NCI-H2081 treated with DMSO at 0.1 percent for 48 hours (cell line): ENCODE results near the gene NES.
A peak's percentile ranks its signal among the peaks of the same experiment; 100 is the strongest.

Source experiments
- DNase-seq: peaks from one replicate; lab custom pipeline; 2025; lab: John Stamatoyannopoulos, UW

Gene NES

GRCh38 chr1:156680056-156680455, 2.8 kb upstream of the NES start:
- DNase-seq: no peak

GRCh38 chr1:156677616-156678596, 699 bp upstream of the NES start:
- DNase-seq: peak; percentile 30

DNA sequence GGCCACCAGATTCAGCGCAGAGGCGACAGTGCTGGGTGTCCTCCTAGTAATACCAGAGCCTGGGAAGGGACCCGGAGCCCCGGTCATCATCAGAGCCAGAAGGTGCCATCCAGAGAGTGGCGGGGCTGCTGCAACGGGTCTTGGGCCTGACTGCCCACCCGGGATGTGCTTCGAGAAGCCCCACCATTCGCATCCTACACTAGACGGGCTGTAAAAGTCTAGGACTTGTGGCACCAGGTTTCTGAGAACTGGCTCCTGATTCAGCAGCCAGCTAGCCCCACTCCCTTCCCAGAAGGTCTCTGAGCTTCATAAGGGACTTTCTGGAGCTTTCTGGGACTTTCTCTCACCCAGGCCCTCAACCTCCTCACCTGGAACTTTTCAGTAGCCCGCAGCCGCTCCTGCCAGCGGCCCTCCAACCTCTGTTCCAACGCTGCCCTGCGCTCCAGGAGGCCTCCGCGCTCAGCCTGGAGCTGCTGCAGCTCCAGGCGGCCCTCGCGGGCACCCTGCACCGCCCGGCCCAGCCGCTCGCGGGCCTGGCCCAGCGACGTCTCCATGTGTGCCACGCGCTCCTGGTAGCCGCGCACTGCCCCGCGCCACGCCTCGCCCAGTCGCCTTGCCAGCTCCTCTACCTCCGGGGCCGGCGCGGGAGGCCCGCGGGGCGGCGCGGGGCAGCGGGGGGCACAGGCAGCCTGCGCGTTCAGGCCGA, 940 bp downstream of the NES start:
- DNase-seq: no peak

DNA sequence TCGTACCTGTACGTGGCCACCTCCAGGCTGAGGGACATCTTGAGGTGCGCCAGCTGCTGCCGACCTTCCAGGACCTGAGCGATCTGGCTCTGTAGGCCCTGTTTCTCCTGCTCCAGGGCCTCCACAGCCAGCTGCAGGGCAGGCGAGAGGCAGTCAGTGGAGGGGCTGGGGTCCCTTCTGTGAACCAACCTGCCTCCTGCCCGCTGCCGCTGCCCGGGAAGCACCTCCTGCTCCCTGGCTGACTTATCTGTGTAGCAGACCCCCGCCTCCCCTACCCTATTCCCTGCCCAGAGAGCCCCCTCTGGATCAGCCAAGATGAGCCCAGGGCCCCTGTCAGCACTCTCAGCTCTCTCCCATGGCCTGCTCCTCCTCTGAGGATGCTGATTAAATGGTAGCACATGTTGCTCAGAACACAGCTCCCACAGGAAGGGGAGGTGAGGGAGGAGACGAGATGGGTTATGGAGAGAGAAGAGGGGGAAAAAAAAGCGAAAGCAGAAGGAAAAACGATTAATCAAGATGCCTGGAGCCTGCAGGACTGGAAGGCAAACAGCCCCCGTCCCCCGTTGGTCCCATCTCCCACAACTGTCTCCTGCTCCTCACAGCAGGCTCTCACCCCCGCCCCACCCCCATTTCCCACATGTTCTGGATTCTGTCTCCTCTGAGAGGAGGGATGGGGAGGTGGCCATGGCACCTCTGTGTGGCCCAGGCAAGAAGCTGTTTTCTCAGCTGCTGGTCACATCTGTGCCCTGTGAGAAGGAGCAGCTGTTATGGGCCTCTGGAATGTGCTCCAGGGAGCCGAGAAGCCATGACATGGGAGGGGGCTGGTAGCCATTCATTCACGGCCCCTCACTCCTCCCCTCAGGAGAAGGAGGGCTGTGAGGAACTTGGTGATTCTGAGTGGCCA, 1.7 kb downstream of the NES start:
- no peak for DNase-seq

- no peak for DNase-seq
Measured at GRCh38 chr1:156673387-156674121, 3.7 kb downstream of the NES start.

DNA sequence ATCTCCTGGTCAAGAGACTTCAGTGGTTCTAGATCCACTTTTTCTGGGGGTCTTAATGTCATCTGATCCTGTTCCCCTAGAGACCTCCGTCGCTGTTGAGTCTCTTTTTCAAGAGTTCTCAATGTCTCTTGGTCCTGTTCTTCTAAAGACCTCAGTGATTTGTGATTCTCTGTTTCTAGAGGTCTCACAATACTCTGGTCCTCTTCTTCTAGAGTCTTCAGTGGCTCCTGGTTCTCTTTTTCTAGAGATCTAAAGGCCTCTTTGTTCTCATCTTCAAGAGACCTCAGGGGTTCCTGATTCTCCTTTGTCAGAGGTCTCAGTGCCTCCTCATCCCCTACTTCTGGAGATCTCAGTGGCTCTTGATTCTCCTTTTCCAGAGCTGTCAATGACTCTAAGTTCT, 5.4 kb downstream of the NES start:
- DNase-seq: no peak

DNA sequence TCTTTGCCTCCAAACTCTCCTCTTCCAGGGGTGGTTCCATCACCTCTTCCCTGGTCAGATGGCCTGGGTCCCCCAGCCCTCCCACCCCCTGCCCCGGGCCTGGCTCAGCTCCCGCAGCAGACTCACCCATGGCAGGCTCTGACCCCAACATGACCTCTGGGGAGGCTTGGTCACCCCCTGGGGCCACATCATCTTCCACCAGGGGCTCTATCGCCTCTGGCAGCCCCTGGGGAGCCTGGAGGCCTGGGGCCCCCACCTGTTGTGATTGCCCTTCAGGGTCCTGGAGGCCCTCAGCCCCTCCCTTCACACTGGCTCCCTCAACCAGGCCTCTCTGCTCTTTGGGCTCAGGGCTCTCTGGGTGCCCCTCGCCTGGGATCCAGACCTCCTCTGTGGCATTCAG, 6.4 kb downstream of the NES start:
- DNase-seq: no peak

- DNase-seq: no peak
Measured at GRCh38 chr1:156670359-156670758, 6.8 kb downstream of the NES start.

- no peak for DNase-seq
Measured at GRCh38 chr1:156669794-156670193, 7.4 kb downstream of the NES start.

DNA sequence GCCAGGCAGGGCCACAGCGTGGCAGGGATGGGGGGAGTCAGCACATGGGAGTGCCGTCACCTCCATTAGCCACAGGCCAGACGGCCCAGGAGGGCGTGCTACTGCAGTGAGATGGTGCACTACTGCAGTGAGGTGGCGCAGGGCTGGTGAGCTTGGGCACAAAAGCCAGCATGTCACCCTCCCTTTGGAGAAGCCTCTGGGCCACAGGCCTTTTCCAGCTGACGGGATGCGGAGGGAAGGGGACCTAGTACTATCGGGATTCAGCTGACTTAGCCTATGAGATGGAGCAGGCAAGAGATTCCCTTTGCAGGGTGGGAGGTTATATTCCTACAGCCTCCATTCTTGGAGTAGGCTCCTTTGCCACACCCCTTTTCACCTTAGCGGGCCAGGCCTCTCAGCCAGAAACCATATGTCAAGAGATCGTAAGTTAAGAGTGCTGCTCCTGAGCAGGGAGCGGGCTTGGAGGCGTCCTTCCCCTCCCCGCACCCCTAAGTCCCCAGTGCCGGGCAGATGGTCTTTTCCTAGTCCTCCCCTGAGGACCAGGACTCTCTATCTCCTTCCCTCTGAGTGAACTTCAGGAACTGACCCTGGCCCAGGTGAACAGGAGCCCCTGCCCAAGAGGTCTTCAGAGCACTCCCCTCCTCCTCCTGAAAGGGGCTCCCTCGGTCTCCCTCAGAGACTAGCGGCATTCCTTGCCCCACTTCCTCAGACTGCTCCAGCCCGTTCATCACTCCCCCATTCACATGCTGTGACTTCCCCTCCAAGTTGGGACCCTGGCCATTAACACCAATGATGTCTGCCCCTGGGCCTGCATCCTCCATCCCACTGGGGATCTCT, 8.2 kb downstream of the NES start:
- no peak for DNase-seq

- no peak for DNase-seq
Measured at GRCh38 chr1:156667968-156668709, 9.1 kb downstream of the NES start.

- no peak for DNase-seq
Measured at GRCh38 chr1:156667610-156667967, 9.6 kb downstream of the NES start.

- DNase-seq: no peak
Measured at GRCh38 chr1:156666862-156667609, 10.2 kb downstream of the NES start.

DNA sequence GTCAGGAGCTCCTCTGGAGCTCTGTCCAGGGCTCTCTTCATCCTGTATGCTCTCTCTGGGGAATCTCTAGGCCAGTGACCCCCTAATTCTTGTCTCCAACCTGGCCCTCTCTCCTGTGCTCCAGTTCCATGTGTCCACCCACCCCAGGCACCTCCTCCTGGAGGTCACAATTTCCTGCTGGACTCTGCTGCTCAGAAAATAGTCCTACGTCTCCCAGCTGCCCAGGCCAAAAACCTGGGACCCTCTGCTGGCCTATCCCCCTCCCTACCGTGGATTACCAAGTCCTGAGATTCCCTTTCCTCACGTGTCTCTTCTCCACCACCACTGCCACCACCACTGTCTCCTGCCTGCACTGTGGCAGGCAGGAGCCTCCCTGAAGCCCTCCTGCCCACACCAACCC, 11.7 kb downstream of the NES start:
- no peak for DNase-seq

DNA sequence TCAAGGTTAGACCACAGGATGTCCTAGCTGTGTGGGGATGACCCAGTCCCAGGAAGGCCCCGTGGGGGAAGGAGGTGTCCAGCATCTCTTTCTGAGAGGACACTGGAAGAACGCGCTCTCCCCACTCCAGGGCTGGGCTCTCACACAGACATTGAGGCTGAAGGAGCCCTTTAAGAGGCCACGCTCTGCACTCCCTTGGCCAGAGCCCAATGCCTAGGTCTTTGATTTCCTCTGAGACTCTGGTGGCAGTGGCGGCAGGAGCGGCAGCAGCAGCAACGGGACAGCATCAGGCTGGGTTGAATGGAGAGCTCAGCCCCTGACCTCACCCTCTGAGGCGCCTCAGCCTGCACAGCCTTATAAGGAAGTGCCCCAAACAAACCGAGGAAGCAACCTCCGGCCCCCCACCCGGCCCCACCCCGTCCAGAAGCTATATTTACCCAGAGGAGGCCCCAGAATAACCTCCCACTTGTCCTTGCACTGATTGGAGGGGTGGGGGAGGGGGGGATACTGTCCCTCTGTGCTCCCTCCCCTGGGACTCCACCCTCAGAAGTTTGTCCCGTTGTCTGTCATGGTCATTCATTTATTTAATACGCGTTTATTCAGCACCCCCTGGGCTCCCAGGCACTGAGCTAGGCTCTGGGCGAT, 12.3 kb downstream of the NES start:
- DNase-seq: no peak

DNA sequence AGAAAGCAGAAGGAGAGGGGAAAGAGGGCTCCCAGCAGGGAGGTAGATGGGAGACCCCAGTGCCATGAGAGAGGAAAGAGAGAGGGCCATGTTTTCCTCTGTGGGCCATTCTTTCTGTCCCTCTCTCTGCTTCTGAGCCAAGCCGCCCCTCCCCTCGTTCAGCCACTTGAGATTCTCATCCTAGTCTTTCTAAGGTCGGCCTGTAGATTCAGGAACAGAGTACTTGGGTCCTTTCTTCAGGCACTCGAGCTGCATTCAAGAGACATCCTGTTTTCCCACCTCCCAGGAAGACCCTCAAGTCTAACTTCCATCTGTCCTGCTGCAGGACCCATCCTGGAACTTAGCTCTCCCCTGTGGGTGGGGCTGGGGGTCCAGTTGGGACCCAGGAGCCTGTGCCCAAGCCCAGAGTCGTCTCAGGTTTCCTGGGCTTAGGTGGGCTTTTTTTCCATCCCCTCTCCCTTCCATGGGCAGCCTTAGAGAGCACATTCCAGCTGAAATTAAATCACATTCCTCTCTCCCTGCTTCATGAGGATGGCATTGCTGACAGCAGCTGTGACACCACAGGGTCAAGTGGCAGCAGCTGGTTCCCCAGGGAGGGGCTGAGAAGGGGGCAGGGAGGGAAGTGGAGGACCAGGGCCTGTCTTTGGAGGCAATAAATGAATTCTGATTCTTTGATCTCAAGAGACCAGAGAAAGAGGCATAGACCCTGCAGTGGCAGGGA, 13.0 kb downstream of the NES start:
- DNase-seq: no peak

DNA sequence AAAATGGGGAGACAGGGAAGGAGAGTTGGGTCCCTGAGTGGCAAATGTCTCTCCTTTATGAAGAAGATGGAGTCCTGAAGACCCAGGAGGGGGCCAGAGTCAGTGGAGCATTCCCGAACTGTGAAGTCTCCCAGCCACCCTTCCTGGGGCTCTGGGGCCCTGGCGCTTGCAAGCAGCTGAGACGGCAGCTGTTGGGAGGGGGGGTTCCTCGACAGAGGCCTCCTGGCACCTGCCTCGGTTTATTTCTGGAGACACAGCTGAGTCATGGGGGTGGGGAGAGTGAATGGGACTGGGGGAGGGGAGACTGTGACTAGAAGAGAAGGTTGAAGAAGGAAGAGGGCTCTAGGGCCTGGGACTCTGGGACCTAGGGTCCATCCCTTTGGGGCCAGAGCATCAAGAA, 14.0 kb downstream of the NES start:
- no peak for DNase-seq

- DNase-seq: no peak
Measured at GRCh38 chr1:156662800-156663055, 14.5 kb downstream of the NES start.
